Calu3 (cell line): Measurements from ENCODE around the gene SNRPA1. TPM values are rescaled to one million over a fixed set of nuclear protein-coding genes. Genes with fewer than 3 reads are reported as not detected.

Experiments
- BruUV-seq: library from RNA; stranded (reverse); fragments of 400-500 nt; replicated peaks from 2 replicates; lab custom pipeline; 2021; lab: Mats Ljungman, UMichigan
- CTCF ChIA-PET: fragments of 300-600 bp; sonication (Branson Sonifier 250); formaldehyde crosslinking; loops from one replicate; lab custom pipeline; 2022; ENCODE audit warnings: antibody characterized with exemption; lab: Charles Lee
- DNase-seq: peaks from one replicate; pipeline ENCODE4 v3.0.0; 2022
- H3K27ac Mint-ChIP-seq: one replicate; pipeline ENCODE4 v1.8.0; 2022; ENCODE audit warnings: mixed read lengths; ENCODE audit not compliant: unreplicated experiment
- H3K27me3 Mint-ChIP-seq: one replicate; pipeline ENCODE4 v1.8.0; 2022; ENCODE audit warnings: mixed read lengths; ENCODE audit not compliant: unreplicated experiment
- H3K36me3 Mint-ChIP-seq: one replicate; pipeline ENCODE4 v1.8.0; 2022; ENCODE audit warnings: mild to moderate bottlenecking, moderate library complexity, mixed read lengths; ENCODE audit not compliant: insufficient read depth, unreplicated experiment
- H3K4me1 Mint-ChIP-seq: one replicate; pipeline ENCODE4 v1.8.0; 2022; ENCODE audit warnings: mild to moderate bottlenecking, low read depth, mixed read lengths; ENCODE audit not compliant: unreplicated experiment
- H3K4me3 Mint-ChIP-seq: one replicate; pipeline ENCODE4 v1.8.0; 2022; ENCODE audit warnings: mild to moderate bottlenecking, low read depth, moderate library complexity, mixed read lengths; ENCODE audit not compliant: unreplicated experiment
- H3K9me3 Mint-ChIP-seq: one replicate; pipeline ENCODE4 v1.8.0; 2022; ENCODE audit warnings: low read depth, mixed read lengths; ENCODE audit not compliant: unreplicated experiment
- intact Hi-C: fragments of 100-400 bp; cut with micrococcal nuclease; formaldehyde crosslinking; loops from one replicate; pipeline ENCODE4 v1.10.0; 2022; ENCODE audit not compliant: unreplicated experiment
- total RNA-seq: library from RNA; stranded (reverse); gene quantifications from 2 replicates; pipeline ENCODE4 v1.2.3, GENCODE V29; 2022
- TF ChIP-seq, protein P1 (sequence below): fragments of 200-600 bp; IDR thresholded peaks from one replicate; pipeline ENCODE4 v1.8.0; 2022; ENCODE audit warnings: antibody characterized with exemption; ENCODE audit not compliant: unreplicated experiment

SNRPA1 gene
- total RNA-seq, 1 experiment from 2014 or later, result 140 TPM

DNA sequence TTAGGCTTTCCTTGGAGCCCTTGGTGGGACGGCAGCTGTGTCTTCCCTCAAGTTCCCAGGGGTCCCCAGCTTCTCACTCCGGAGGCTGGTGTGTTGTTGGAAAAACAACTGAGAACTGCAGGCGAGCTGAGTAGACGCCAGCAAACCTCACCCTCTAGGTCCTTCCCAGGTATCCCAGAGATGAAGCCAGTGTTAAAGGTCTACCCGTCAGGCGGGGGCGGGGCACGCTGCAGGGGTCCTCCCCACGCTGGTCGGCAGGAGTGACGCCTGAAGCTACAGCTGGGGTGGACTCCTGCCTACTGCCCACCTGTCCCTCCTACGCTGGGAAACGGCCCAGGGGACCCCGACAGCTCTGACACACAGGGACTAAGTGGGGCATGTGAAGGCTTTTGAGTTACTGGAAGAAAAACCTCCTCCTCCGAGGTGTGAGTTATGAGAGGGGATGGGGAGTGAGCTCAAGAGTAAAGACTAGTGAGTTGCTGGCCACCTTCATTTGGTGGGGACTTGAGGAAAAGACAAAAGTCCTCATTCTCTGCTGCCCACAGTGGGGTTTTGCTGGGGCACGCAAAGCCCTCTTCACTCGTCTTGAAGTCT is 32.2 kb upstream of the SNRPA1 start:
- intact Hi-C loops, result no loop called here
- peaks cover 22% of the 10 kb centered on the region for H3K27me3 Mint-ChIP-seq
- H3K36me3 Mint-ChIP-seq, result no peaks in the 10 kb centered on the region
- H3K4me1 Mint-ChIP-seq, result peaks cover 16% of the 10 kb centered on the region
- CTCF ChIA-PET, result no interaction called here
- H3K9me3 Mint-ChIP-seq, result no peaks in the 10 kb centered on the region
- no peak overlapping the region for H3K27ac Mint-ChIP-seq
- TF ChIP-seq, protein P1, sequence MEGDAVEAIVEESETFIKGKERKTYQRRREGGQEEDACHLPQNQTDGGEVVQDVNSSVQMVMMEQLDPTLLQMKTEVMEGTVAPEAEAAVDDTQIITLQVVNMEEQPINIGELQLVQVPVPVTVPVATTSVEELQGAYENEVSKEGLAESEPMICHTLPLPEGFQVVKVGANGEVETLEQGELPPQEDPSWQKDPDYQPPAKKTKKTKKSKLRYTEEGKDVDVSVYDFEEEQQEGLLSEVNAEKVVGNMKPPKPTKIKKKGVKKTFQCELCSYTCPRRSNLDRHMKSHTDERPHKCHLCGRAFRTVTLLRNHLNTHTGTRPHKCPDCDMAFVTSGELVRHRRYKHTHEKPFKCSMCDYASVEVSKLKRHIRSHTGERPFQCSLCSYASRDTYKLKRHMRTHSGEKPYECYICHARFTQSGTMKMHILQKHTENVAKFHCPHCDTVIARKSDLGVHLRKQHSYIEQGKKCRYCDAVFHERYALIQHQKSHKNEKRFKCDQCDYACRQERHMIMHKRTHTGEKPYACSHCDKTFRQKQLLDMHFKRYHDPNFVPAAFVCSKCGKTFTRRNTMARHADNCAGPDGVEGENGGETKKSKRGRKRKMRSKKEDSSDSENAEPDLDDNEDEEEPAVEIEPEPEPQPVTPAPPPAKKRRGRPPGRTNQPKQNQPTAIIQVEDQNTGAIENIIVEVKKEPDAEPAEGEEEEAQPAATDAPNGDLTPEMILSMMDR, result no peak
- no TSS peak for BruUV-seq
- no peak overlapping the region for H3K4me3 Mint-ChIP-seq
- no peak for DNase-seq

DNA sequence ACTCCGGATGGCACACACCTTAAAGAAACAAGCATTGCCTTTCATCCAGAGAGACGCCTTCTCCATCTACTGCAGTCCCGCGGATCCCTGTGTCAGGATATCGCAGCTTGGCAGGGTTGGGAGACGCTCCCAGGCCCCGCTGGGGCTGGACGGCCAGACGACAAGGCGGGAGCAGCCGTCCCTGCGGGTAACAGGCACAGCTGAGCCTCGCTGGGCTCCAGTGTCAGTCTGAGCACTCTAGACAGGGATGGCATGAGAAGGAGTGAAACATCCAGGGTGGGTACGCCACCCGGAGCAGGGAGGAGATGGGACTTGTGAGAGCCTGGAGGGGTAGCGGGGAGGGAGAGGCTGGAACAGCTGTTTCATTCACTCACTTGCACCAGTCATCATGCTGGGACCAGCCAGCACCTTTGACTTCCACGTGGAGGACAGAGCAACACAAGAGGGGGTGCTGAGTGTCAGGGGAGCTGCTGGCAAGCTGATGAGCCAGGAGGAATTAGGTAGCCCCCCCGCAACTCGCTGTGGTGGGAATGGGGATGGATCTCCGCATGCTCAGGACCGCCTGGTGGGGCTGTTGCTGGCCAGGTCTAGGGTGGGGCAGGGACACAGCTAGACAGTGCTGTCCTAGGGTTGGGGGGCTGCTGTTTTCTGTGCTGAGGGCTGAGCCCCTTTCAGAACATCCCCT is 31.6 kb upstream of the SNRPA1 start:
- no peak for DNase-seq
- TF ChIP-seq, protein P1, result no peak
- intact Hi-C loops, result no loop called here
- Mint-ChIP-seq H3K27ac (no peak overlapping the region), H3K4me3 (no peak overlapping the region), H3K36me3 (no peaks in the 10 kb centered on the region), H3K9me3 (no peaks in the 10 kb centered on the region), H3K4me1 (peaks cover 16% of the 10 kb centered on the region), H3K27me3 (peaks cover 28% of the 10 kb centered on the region)
- BruUV-seq, result no TSS peak
- CTCF ChIA-PET, result no interaction called here

DNA sequence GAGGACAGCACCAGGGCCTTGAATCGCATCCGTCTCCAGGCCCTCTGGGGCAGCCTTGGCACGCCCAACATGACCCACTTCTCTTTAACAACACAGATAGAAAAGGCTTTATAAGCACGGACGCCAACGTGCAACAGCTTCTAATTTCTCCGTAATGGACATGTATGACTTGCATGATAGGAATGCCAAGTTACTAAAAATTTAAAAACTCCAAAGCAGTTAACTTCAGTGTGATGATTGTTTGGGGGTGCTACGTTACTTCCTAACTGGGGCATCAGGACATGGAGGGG is 30.9 kb upstream of the SNRPA1 start:
- BruUV-seq, result no TSS peak
- H3K27me3 Mint-ChIP-seq, result peaks cover 35% of the 10 kb centered on the region
- CTCF ChIA-PET, result no interaction called here

DNA sequence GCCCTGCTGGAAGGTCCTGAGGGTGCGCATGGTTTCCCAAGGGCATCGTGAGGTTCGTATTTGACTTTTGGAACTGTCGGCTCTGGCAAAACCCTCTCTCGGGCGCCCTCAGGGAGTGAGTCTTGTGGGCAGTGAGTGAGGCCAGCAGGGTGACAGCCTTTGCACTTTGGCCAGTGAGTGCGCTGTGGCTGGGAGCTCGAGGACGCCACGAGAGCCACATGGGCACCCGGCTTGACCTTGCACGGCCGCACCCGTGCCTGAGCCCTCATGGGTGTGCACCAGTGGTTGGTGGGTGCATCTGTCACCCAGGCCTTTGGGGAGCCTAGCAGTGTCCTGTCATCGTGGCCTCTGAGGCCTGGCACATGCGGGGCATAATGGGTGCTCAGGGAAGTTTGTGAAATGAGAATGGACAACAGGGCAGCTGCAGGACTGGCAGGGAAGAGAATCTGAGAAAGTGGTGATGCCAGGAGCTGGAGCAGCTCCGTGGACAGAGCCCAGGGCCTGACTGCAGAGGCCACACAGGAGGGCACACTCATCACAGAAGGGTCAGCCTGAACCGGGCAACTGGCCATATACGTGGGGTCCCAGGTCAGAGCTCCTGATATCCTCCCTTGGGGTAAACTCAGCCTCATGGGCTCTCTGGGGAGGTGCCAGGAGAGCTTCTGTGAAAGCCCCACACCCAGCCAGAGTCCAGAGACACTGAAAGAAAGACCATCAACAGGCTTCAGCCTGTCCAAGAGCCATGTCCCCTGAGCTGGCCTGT is 30.4 kb upstream of the SNRPA1 start:
- intact Hi-C loops, result no loop called here
- Mint-ChIP-seq H3K27me3 (peaks cover 40% of the 10 kb centered on the region), H3K9me3 (no peaks in the 10 kb centered on the region), H3K27ac (no peak overlapping the region), H3K4me1 (peaks cover 16% of the 10 kb centered on the region), H3K36me3 (no peaks in the 10 kb centered on the region), H3K4me3 (no peak overlapping the region)
- no peak for DNase-seq
- BruUV-seq, result no TSS peak
- CTCF ChIA-PET, result no interaction called here
- TF ChIP-seq, protein P1, result no peak

More for the DNA sequence above, 30.9 kb upstream of the SNRPA1 start:
- peaks cover 16% of the 10 kb centered on the region for H3K4me1 Mint-ChIP-seq
- no peak overlapping the region for H3K27ac Mint-ChIP-seq
- no peak for DNase-seq
- intact Hi-C loops, result no loop called here
- H3K36me3 Mint-ChIP-seq, result no peaks in the 10 kb centered on the region
- H3K4me3 Mint-ChIP-seq, result no peak overlapping the region
- no peaks in the 10 kb centered on the region for H3K9me3 Mint-ChIP-seq
- TF ChIP-seq, protein P1, result no peak
